Hepatic stellate cell (primary cell): ENCODE results near the gene WDR48.

ENCODE experiments used
- DNase-seq: peaks from one replicate; pipeline ENCODE4 v3.0.0; 2011; ENCODE audit warnings: low spot score

Gene WDR48

GRCh38 chr3:39124876-39125840, 73.3 kb downstream of the WDR48 start:
- no peak for DNase-seq

DNA sequence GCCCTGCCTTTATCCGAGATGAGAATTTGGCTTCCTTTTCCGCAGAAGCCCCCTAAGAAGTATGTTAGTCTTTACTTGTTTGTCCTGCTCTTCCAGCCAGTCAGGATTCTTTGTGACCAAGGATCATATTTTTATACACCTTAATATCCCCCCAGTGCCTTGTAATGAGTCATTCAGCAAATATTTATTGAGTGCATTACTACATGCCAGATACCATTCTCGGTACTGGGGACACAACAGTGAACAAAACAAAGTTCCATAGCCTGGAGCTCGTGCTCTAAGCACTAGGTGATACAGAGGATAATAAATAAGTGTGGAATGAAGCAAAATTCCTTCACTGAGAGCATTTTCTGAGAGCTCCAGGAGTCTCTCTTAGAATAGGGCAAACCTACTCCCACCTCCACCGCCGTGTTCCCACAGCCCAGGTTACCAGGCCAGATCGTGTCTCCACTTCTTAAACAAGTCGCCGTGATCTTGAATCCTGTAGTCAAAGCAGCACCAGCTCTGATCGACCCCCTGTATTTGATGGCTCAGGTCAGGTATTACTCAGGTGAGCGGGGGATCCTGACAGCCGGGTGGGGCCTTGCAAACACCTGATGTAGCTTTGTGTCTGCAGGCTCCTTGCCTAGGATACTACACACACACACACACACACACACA, 74.2 kb downstream of the WDR48 start:
- no peak for DNase-seq

DNA sequence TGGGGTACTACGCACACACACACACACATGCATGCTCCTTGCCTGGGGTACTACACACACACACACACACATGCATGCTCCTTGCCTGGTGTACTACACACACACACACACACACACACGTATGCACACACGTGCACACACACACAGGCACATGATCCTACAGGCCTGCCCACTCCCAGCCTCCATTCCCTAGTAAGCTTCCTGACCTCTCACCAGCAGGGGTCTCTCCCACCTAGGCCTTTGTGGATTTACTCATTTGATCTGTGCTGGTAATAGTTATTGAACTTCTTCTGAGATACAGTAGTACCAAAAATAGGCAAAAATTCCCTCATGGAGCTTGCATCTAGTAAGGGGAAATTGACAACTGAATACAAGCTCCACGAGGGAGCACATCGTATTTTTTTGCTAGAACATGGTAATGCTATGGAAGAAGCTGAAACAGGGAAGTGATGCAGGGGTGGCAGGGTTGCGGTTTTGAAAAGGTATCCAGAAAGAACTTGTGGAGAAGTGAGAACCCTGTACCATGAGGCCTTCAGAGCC, 74.8 kb downstream of the WDR48 start:
- DNase-seq: no peak

DNA sequence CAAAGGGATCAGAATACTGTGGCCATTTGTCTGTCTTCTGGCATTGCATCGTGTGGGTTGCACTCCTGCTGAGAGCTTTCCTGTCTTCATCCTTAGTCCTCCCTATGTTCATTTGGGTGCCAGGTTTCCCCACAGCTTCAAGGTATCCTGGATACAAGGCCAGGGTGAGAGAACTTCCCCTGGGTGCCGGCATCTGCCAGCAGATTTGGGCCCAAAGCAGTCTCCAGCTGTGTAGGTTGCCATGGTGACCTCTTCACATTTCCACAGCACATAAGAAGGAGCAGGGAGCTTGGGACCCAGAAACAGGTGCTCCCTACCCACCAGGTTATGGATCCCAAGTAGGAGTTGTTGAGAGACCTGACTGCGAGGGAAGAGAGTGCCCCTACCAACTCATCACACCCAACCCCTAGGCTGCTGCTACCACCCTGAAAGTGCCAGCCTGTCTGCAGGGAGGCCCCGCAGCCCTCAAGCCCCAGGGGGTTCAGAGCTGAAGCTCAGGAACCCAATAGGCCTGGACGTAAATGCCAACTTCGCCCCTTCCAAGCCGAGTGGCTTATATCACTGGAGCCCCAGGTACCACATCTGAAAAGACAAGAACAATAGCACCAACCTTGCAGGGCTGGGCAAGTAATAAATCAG, 75.6 kb downstream of the WDR48 start:
- DNase-seq: no peak

DNA sequence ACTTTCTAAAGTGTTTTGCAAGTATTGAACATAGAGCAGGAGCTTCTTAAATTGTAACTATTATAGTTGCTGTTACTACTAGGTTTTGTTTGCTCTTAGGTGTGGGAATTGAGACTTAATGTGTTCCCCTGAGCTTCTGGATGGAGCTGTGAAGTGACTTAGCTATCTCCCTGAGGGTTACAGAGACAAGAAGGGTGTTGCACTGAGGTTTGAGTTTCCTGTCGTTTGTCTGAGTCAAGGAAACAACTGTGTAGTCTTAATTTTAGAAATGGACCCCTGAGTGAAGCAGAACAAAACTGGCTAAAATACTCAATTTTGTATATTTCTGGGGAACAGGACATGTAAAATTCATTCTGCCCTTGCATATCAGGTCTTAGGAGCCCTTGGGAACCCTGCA, 76.1 kb downstream of the WDR48 start:
- DNase-seq: no peak

DNA sequence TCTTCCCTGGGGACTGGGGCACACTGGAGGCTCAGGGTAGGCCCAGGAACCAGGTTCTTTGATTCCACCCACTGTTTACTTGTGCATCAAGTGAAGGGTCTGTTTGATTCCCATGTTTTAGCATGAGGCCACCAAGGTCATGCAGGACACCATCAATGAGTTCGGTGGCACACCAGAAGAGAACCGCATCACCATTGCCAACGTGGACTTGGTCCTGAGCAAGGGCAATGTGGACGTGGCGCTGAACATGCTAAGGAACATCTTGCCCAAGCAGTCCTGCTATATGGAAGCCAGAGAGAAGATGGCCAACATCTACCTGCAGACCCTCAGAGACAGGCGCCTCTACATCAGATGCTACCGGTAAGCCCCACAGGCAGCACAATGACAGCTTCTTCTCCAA, 77.1 kb downstream of the WDR48 start:
- DNase-seq: no peak

DNA sequence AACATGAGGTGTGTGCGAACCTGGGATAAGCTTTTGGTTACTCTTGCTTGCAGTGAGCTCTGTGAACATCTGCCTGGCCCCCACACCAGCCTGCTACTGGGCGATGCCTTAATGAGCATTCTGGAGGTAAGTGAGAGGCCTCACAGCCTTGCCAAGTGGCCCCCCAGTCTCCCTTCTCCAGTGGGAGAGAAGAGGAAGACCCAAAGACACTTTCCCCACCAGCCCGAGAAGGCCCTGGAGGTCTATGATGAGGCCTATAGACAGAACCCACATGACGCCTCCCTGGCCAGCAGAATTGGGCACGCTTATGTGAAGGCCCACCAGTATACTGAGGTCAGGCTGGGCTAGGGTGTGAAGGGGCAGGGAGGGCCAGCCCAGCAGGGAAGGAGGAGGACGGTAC, 78.2 kb downstream of the WDR48 start:
- no peak for DNase-seq

DNA sequence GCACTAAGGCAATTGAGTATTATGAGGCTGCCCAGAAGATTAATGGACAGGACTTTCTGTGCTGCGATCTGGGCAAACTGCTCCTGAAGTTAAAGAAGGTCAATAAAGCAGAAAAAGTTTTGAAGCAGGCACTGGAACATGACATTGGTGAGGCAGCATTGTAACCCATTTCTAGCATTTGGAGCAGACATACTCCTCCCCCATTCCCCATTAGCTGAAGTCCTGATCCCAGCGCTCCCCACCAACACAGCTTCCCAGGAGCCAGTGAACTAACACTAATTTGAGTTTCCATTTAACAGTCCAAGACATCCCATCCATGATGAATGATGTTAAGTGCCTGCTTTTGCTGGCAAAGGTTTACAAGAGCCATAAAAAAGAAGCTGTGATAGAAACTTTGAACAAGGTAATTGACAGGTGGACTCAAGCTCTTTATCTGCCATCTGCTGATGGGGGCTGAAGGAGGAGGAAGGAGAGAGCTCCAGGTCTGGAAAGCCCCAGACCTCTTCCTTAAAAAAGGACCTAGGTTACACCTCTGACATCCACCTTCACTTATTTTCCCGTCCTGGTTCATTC, 79.0 kb downstream of the WDR48 start:
- DNase-seq: no peak

DNA sequence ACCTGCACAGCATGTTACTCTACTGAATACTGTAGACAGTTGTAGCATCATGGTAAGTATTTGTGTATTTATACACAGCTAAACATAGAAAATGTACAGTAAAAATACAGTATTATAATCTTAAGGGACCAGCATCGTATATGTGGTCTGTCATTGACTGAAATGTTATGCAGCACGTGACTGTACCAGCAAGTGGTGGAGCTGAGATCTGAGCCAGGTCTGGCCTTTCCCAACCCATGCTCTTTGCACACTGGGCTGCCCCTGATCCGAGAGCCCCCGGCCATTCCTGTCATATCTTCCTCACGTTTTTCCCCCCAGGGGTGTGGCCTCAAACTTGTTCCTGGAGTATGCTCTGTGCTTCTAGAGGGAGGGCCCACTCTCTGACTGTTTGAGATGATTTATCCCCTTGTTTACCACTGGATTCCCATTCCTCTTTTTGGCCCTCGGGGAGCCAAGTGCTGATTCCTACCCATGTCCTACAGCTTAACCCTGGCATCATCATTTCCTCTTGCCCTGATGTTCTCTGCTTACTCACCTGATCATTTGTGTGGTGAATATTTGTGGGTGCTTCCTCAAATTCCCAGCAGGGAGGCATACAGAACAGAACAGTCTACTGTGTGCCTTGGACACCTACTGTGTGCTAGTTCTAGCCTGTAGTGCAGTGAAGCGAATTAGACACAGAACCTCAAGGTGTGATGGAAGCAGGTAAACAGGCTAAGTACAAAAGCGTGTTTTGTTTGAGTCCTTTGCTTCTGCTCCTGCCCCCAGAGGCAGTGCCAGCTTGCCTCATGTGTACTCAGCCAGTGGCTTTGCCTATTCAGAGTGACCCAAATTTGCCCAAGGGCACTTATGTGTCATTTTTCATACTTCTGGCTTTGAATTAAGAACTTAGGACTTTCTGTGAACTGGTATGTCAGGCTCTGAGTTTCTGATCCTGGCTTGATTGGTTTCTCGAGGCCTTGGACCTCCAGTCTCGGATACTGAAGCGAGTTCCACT, 80.6 kb downstream of the WDR48 start:
- DNase-seq: no peak

GRCh38 chr3:39133093-39133490, 81.3 kb downstream of the WDR48 start:
- no peak for DNase-seq

GRCh38 chr3:39133822-39134221, 82.0 kb downstream of the WDR48 start:
- no peak for DNase-seq

DNA sequence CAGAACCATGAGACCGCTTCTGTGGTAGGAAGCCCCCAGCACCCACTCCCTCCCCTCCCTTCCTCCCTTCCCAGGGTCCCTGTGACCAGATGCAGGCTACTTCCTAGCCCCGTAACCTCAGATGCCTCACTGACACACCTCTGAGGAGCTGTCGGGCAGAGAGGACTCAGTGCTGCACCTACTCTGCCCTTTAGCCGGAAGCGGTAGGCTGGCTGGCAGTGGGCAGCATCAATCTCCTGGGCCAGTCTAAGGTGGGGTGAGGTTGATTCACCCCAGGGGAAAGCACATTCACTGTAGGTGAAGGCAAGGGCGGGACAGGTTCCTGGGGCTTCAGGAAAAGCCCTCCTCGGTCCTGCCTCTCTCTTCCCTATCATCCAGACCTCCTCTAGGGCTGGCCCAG, 82.5 kb downstream of the WDR48 start:
- no peak for DNase-seq

- no peak for DNase-seq
These were observed 83.5 kb downstream of the WDR48 start for GRCh38 chr3:39135170-39135805.

- DNase-seq: no peak
These were observed 85.0 kb downstream of the WDR48 start for GRCh38 chr3:39136533-39137434.

GRCh38 chr3:39137435-39137936, 85.7 kb downstream of the WDR48 start:
- DNase-seq: no peak

- DNase-seq: no peak
These were observed 86.4 kb downstream of the WDR48 start for GRCh38 chr3:39137991-39138803.

DNA sequence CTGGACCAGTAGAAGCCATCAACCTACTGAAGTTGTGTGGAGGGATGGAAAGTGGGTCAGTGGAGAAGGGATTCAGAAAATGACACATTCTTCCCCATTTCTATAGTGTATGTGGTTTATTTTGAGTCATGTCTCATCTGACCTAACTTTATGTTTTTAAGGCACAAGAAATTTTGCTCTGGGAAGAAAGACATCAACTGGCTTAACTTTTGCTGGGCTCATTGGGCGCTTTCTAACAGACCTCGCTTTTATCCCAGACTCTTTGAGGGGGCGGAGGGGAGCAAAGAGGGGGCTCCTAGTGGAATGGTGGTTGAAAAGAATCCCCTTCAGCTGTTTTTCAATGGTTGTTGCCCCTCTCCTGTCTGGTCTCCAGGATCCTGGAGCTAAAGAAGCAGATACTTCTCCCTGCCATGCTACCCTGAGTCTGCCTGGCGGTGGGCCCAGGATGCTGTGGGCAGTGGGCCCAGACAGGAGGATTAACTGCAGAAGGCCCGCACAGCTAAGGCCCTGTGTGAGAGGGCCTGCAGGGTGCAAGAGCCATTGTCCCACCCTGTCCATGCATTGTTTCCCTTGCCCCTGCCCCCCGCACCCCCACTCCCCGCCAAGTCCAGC, 87.1 kb downstream of the WDR48 start:
- DNase-seq: no peak

- DNase-seq: no peak
These were observed 87.6 kb downstream of the WDR48 start for GRCh38 chr3:39139442-39139841.
